Fibroblast of lung (primary cell): ENCODE results near the gene NHERF2. TPM values are rescaled to one million over a fixed set of nuclear protein-coding genes. Genes with fewer than 3 reads are reported as not detected.

Source experiments
- DNase-seq, 2 donors: peaks; one replicate each; pipeline versions ENCODE4 v3.0.0 to v3.0.0-alpha.2; 2010; ENCODE audit warnings: low read depth in 2 of 2
- H2AFZ ChIP-seq: 2 replicates; pipeline ENCODE4 v1.5.1; 2012; ENCODE audit warnings: low read length, control low read depth, inconsistent platforms
- H3K27ac ChIP-seq: 2 replicates; pipeline ENCODE4 v1.5.1; 2011; ENCODE audit warnings: low read length, control low read depth; ENCODE audit not compliant: insufficient read depth
- H3K27me3 ChIP-seq: 2 replicates; pipeline ENCODE4 v1.5.1; 2011; ENCODE audit warnings: mild to moderate bottlenecking, low read length; ENCODE audit not compliant: control insufficient read depth, insufficient read depth
- H3K36me3 ChIP-seq: 2 replicates; pipeline ENCODE4 v1.5.1; 2011; ENCODE audit warnings: low read length; ENCODE audit not compliant: control insufficient read depth, insufficient read depth
- H3K4me1 ChIP-seq: 2 replicates; pipeline ENCODE4 v1.5.1; 2011; ENCODE audit warnings: low read length; ENCODE audit not compliant: control insufficient read depth, insufficient read depth; ENCODE audit errors: extremely low read depth
- H3K4me2 ChIP-seq: 2 replicates; pipeline ENCODE4 v1.5.1; 2011; ENCODE audit warnings: low read length, control low read depth; ENCODE audit not compliant: insufficient read depth; ENCODE audit errors: extremely low read depth
- H3K4me3 ChIP-seq, 4 experiments: fragments of 200-600 bp in 1 of 4; sonication (generic) in 1 of 4; replicated peaks in 1 of 4; 2 replicates each; pipeline ENCODE4 v1.5.1; 2011 to 2016; ENCODE audit warnings: low read length in 4 of 4, low read depth in 3 of 4, mild to moderate bottlenecking in 3 of 4, control low read depth in 2 of 4, inconsistent platforms in 1 of 4, mixed read lengths in 1 of 4; ENCODE audit not compliant: insufficient read depth in 1 of 4; ENCODE audit errors: control extremely low read depth in 1 of 4
- H3K79me2 ChIP-seq: 2 replicates; pipeline ENCODE4 v1.5.1; 2012; ENCODE audit warnings: mild to moderate bottlenecking, low read length, inconsistent platforms; ENCODE audit not compliant: control insufficient read depth, insufficient read depth
- H3K9ac ChIP-seq: 2 replicates; pipeline ENCODE4 v1.5.1; 2011; ENCODE audit warnings: mild to moderate bottlenecking, low read length, control low read depth; ENCODE audit not compliant: insufficient read depth
- H3K9me3 ChIP-seq: 2 replicates; pipeline ENCODE4 v1.5.1; 2012; ENCODE audit warnings: low read depth, low read length; ENCODE audit not compliant: control insufficient read depth, insufficient read depth
- H4K20me1 ChIP-seq: 2 replicates; pipeline ENCODE4 v1.5.1; 2011; ENCODE audit warnings: low read length; ENCODE audit not compliant: control insufficient read depth, insufficient read depth; ENCODE audit errors: extremely low read depth
- EZH2 ChIP-seq: IDR thresholded peaks from 2 replicates; pipeline ENCODE4 v1.5.1; 2012; ENCODE audit warnings: low read length, control low read depth, mild to moderate bottlenecking; ENCODE audit errors: missing control alignments
- polyA plus RNA-seq, 2 donors: library from polyadenylated mRNA; depleted of rRNA in 1 of 2; stranded (reverse) in 1 of 2; unstranded in 1 of 2; fragments of >200 nt; gene quantifications; 2 replicates each; pipeline ENCODE4 v1.2.1, GENCODE V29; 2011 to 2012; ENCODE audit warnings: missing spikeins in 1 of 2
- total RNA-seq: library from RNA; depleted of rRNA; stranded (reverse); fragments of >200 nt; gene quantifications from 2 replicates; pipeline ENCODE4 v1.2.1, GENCODE V29; 2014
- TF ChIP-seq, protein P1 (sequence below), 2 donors: IDR thresholded peaks in 1 of 2; conservative IDR thresholded peaks in 1 of 2; 1 replicate in 1 of 2; 2 replicates in 1 of 2; pipeline ENCODE4 v1.5.1; 2011 to 2012; ENCODE audit warnings: low read length in 2 of 2, control low read depth in 1 of 2, inconsistent platforms in 1 of 2, low read depth in 1 of 2, mild to moderate bottlenecking in 1 of 2

NHERF2 gene
- total and polyA plus RNA-seq, 2 donors (not counting 1 experiment from before 2014, with no cell fraction given): 21.5 to 38.0 TPM

DNA sequence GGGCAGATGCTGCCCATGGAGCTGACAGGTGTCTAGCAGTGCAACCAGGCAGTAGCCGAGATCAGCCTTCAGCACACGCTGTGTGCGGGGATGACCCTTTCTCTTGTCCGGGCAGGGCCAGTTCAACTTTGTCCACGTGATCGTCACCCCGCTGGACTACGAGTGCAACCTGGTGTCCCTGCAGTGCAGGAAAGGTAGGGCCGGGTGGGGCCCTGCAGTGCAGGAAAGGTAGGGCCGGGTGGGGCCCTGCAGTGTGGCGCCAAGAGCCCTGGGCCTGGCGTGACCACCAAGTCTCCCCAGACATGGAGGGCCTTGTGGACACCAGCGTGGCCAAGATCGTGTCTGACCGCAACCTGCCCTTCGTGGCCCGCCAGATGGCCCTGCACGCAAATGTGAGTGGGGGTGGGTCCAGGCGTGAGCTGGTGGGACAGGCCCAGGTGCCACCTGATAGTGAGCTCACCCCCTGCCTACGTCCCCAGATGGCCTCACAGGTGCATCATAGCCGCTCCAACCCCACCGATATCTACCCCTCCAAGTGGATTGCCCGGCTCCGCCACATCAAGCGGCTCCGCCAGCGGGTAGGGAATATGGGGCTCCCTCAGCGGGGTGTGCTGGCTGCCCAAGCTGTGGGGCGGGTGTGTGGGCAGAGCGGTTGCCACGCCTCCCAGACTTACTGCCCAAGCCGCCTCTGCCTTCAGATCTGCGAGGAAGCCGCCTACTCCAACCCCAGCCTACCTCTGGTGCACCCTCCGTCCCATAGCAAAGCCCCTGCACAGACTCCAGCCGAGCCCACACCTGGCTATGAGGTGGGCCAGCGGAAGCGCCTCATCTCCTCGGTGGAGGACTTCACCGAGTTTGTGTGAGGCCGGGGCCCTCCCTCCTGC, 61.3 kb downstream of the NHERF2 start:
- H4K20me1 ChIP-seq: no peaks in the 10 kb centered on the region
- DNase-seq: no peak
- no peak overlapping the region for H3K9ac ChIP-seq
- no peak overlapping the region for H3K4me3 ChIP-seq
- no peaks in the 10 kb centered on the region for H3K79me2 ChIP-seq
- no peak overlapping the region for H2AFZ ChIP-seq
- no peak overlapping the region for H3K27ac ChIP-seq
- TF ChIP-seq EZH2: no peak
- TF ChIP-seq, protein P1, sequence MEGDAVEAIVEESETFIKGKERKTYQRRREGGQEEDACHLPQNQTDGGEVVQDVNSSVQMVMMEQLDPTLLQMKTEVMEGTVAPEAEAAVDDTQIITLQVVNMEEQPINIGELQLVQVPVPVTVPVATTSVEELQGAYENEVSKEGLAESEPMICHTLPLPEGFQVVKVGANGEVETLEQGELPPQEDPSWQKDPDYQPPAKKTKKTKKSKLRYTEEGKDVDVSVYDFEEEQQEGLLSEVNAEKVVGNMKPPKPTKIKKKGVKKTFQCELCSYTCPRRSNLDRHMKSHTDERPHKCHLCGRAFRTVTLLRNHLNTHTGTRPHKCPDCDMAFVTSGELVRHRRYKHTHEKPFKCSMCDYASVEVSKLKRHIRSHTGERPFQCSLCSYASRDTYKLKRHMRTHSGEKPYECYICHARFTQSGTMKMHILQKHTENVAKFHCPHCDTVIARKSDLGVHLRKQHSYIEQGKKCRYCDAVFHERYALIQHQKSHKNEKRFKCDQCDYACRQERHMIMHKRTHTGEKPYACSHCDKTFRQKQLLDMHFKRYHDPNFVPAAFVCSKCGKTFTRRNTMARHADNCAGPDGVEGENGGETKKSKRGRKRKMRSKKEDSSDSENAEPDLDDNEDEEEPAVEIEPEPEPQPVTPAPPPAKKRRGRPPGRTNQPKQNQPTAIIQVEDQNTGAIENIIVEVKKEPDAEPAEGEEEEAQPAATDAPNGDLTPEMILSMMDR (conservative IDR thresholded peaks at IDR 0.05 in 1 of 2, IDR thresholded peaks at IDR 0.05 in 1 of 2; ENCODE audit: low read depth in 1 of 2, low read length in 2 of 2): no peak
- H3K4me2 ChIP-seq: no peak overlapping the region
- no peaks in the 10 kb centered on the region for H3K27me3 ChIP-seq
- peaks cover 1% of the 10 kb centered on the region for H3K4me1 ChIP-seq
- no peaks in the 10 kb centered on the region for H3K9me3 ChIP-seq
- H3K36me3 ChIP-seq: peaks cover 86% of the 10 kb centered on the region

Other genes with a start within 250 kb of the NHERF2 start
Only the 30 nearest of the 31 such genes appear.
- gene NUBP2, start 243.9 kb upstream of the NHERF2 start, total RNA-seq: 43.6 and 49.3 TPM in 2 replicates
- gene NUBP2, start 243.9 kb upstream of the NHERF2 start, polyA plus RNA-seq: 13.5 and 18.1 TPM in 2 replicates
- gene IGFALS, start 233.2 kb upstream of the NHERF2 start, total RNA-seq: not detected in 2 replicates
- not detected in 2 replicates for gene IGFALS, start 233.2 kb upstream of the NHERF2 start, polyA plus RNA-seq
- 29.8 and 47.4 TPM in 2 replicates for gene HAGH, start 200.1 kb upstream of the NHERF2 start, total RNA-seq
- 18.4 and 24.0 TPM in 2 replicates for gene HAGH, start 200.1 kb upstream of the NHERF2 start, polyA plus RNA-seq
- 66.0 and 78.3 TPM in 2 replicates for gene FAHD1, start 199.7 kb upstream of the NHERF2 start, total RNA-seq
- gene FAHD1, start 199.7 kb upstream of the NHERF2 start, polyA plus RNA-seq: 28.3 and 37.4 TPM in 2 replicates
- gene MEIOB, start 154.7 kb upstream of the NHERF2 start, total RNA-seq: not detected in 2 replicates
- gene MEIOB, start 154.7 kb upstream of the NHERF2 start, polyA plus RNA-seq: 0.05 TPM in 1 of 2 replicates, not detected in the other
- not detected in 2 replicates for gene HS3ST6, start 108.5 kb upstream of the NHERF2 start, total RNA-seq
- gene HS3ST6, start 108.5 kb upstream of the NHERF2 start, polyA plus RNA-seq: not detected in 2 replicates
- 5.6 and 7.1 TPM in 2 replicates for gene MSRB1, start 83.7 kb upstream of the NHERF2 start, total RNA-seq
- gene MSRB1, start 83.7 kb upstream of the NHERF2 start, polyA plus RNA-seq: 21.4 and 25.6 TPM in 2 replicates
- not detected in 2 replicates for gene RPL3L, start 72.2 kb upstream of the NHERF2 start, total RNA-seq
- not detected in 2 replicates for gene RPL3L, start 72.2 kb upstream of the NHERF2 start, polyA plus RNA-seq
- 149 TPM in 2 replicates for gene NDUFB10, start 67.4 kb upstream of the NHERF2 start, total RNA-seq
- 123 and 152 TPM in 2 replicates for gene NDUFB10, start 67.4 kb upstream of the NHERF2 start, polyA plus RNA-seq
- gene RPS2, start 62.1 kb upstream of the NHERF2 start, total RNA-seq: 2,596 and 3,027 TPM in 2 replicates
- gene RPS2, start 62.1 kb upstream of the NHERF2 start, polyA plus RNA-seq: 1,683 and 2,648 TPM in 2 replicates
- not detected in 2 replicates for gene RNF151, start 60.0 kb upstream of the NHERF2 start, total RNA-seq
- gene RNF151, start 60.0 kb upstream of the NHERF2 start, polyA plus RNA-seq: not detected in 2 replicates
- gene TBL3, start 54.8 kb upstream of the NHERF2 start, total RNA-seq: 20.0 and 23.9 TPM in 2 replicates
- 14.6 and 25.4 TPM in 2 replicates for gene TBL3, start 54.8 kb upstream of the NHERF2 start, polyA plus RNA-seq
- gene NOXO1, start 45.4 kb upstream of the NHERF2 start, total RNA-seq: under 0.01 TPM in 1 of 2 replicates, not detected in the other
- 0.03 TPM in 2 replicates for gene NOXO1, start 45.4 kb upstream of the NHERF2 start, polyA plus RNA-seq
- 13.1 and 13.2 TPM in 2 replicates for gene GFER, start 42.7 kb upstream of the NHERF2 start, total RNA-seq
- gene GFER, start 42.7 kb upstream of the NHERF2 start, polyA plus RNA-seq: 7.5 and 12.5 TPM in 2 replicates
- 1.5 and 1.8 TPM in 2 replicates for gene SYNGR3, start 36.9 kb upstream of the NHERF2 start, total RNA-seq
- gene SYNGR3, start 36.9 kb upstream of the NHERF2 start, polyA plus RNA-seq: 1.8 and 6.0 TPM in 2 replicates
- gene ZNF598, start 17.1 kb upstream of the NHERF2 start, total RNA-seq: 10.8 and 18.8 TPM in 2 replicates
- gene ZNF598, start 17.1 kb upstream of the NHERF2 start, polyA plus RNA-seq: 11.6 and 18.7 TPM in 2 replicates
- 0.26 and 0.99 TPM in 2 replicates for gene NPW, start 7.1 kb upstream of the NHERF2 start, total RNA-seq
- gene NPW, start 7.1 kb upstream of the NHERF2 start, polyA plus RNA-seq: 0.06 and 0.20 TPM in 2 replicates
- gene NTHL1, start 20.9 kb downstream of the NHERF2 start, total RNA-seq: 34.7 and 44.4 TPM in 2 replicates
- gene NTHL1, start 20.9 kb downstream of the NHERF2 start, polyA plus RNA-seq: 8.4 and 9.2 TPM in 2 replicates
- gene TSC2, start 21.1 kb downstream of the NHERF2 start, total RNA-seq: 35.7 and 46.6 TPM in 2 replicates
- gene TSC2, start 21.1 kb downstream of the NHERF2 start, polyA plus RNA-seq: 24.5 and 39.6 TPM in 2 replicates
- 120 and 199 TPM in 2 replicates for gene PKD1, start 109.0 kb downstream of the NHERF2 start, total RNA-seq
- 15.2 and 16.3 TPM in 2 replicates for gene PKD1, start 109.0 kb downstream of the NHERF2 start, polyA plus RNA-seq
- 0.51 and 2.0 TPM in 2 replicates for gene RAB26, start 121.7 kb downstream of the NHERF2 start, total RNA-seq
- gene RAB26, start 121.7 kb downstream of the NHERF2 start, polyA plus RNA-seq: 0.43 and 1.3 TPM in 2 replicates
- 52.1 and 60.3 TPM in 2 replicates for gene TRAF7, start 128.9 kb downstream of the NHERF2 start, total RNA-seq
- gene TRAF7, start 128.9 kb downstream of the NHERF2 start, polyA plus RNA-seq: 38.7 and 44.4 TPM in 2 replicates
- gene CASKIN1, start 169.7 kb downstream of the NHERF2 start, total RNA-seq: 0.17 and 0.26 TPM in 2 replicates
- gene CASKIN1, start 169.7 kb downstream of the NHERF2 start, polyA plus RNA-seq: 0.01 TPM in 1 of 2 replicates, not detected in the other
- 16.8 and 22.3 TPM in 2 replicates for gene MLST8, start 178.6 kb downstream of the NHERF2 start, total RNA-seq
- gene MLST8, start 178.6 kb downstream of the NHERF2 start, polyA plus RNA-seq: 30.9 and 58.0 TPM in 2 replicates
- gene BRICD5, start 184.0 kb downstream of the NHERF2 start, total RNA-seq: 1.3 and 1.5 TPM in 2 replicates
- gene BRICD5, start 184.0 kb downstream of the NHERF2 start, polyA plus RNA-seq: 0.23 and 0.33 TPM in 2 replicates
- gene PGP, start 187.9 kb downstream of the NHERF2 start, total RNA-seq: 5.6 and 9.6 TPM in 2 replicates
- gene PGP, start 187.9 kb downstream of the NHERF2 start, polyA plus RNA-seq: 4.2 and 6.5 TPM in 2 replicates
- gene E4F1, start 196.7 kb downstream of the NHERF2 start, total RNA-seq: 24.9 and 31.2 TPM in 2 replicates
- 6.7 and 7.8 TPM in 2 replicates for gene E4F1, start 196.7 kb downstream of the NHERF2 start, polyA plus RNA-seq
- 0.77 and 0.99 TPM in 2 replicates for gene DNASE1L2, start 209.5 kb downstream of the NHERF2 start, total RNA-seq
- gene DNASE1L2, start 209.5 kb downstream of the NHERF2 start, polyA plus RNA-seq: 0.34 and 0.40 TPM in 2 replicates
- gene ECI1, start 224.7 kb downstream of the NHERF2 start, total RNA-seq: 35.8 and 40.3 TPM in 2 replicates
- gene ECI1, start 224.7 kb downstream of the NHERF2 start, polyA plus RNA-seq: 18.6 and 18.8 TPM in 2 replicates
- gene RNPS1, start 241.2 kb downstream of the NHERF2 start, total RNA-seq: 38.1 and 44.9 TPM in 2 replicates
- gene RNPS1, start 241.2 kb downstream of the NHERF2 start, polyA plus RNA-seq: 115 and 194 TPM in 2 replicates